ENCODE results near the gene NPC1. TPM values are rescaled to one million over a fixed set of nuclear protein-coding genes. Genes with fewer than 3 reads are reported as not detected.
"Not testable (repeated sequence)": the region's sequence is repeated elsewhere in the genome, so short reads cannot be mapped to it uniquely, and the experiment has no call there.

Gene NPC1
- total and polyA plus RNA-seq, 7 donors: 24.8 to 126 (median 32.1) TPM

DNA sequence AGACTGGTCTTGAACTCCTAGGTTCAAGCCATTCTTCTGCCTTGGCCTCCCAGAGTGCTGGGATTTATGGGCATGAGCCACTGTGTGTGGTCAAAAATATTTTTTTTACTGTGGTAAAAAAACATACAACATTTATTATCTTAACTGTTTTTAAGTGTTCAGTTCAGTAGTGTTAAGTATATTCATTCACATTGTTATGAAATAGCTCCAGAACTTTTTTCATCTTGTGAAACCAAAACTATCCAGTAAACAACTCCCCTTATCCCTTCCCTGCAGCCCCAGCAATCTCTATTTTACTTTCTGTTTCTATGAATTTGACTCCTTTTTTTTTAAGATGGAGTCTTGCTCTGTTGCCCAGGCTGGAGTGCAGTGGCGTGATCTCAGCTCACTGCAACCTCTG, 73.7 kb downstream of the NPC1 start:
- no peaks in the 10 kb centered on the region for H3K27me3 ChIP-seq (ENCODE audit: insufficient read depth in 3 of 3, low read length in 2 of 3)
- 89 to 100% (median 98%) methylated on average over 1 of the region's 1 CpG for WGBS, 3 donors
- no peaks in the 10 kb centered on the region for H3K9me3 ChIP-seq
- no peak overlapping the region for H3K27ac ChIP-seq
- H3K36me3 ChIP-seq (ENCODE audit: insufficient read depth in 1 of 2, low read depth in 1 of 2): peaks cover 10 to 72% of the 10 kb centered on the region in 2 donors
- H3K4me3 ChIP-seq: no peak overlapping the region
- ATAC-seq: no peak
- TF ChIP-seq, protein P1, sequence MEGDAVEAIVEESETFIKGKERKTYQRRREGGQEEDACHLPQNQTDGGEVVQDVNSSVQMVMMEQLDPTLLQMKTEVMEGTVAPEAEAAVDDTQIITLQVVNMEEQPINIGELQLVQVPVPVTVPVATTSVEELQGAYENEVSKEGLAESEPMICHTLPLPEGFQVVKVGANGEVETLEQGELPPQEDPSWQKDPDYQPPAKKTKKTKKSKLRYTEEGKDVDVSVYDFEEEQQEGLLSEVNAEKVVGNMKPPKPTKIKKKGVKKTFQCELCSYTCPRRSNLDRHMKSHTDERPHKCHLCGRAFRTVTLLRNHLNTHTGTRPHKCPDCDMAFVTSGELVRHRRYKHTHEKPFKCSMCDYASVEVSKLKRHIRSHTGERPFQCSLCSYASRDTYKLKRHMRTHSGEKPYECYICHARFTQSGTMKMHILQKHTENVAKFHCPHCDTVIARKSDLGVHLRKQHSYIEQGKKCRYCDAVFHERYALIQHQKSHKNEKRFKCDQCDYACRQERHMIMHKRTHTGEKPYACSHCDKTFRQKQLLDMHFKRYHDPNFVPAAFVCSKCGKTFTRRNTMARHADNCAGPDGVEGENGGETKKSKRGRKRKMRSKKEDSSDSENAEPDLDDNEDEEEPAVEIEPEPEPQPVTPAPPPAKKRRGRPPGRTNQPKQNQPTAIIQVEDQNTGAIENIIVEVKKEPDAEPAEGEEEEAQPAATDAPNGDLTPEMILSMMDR (IDR thresholded peaks at IDR 0.05): no peak
- intact Hi-C loops (cut with DNase I): loop anchor here in 1 of 2 donors (10.0 kb wide), 2 partner anchors 192 to 302 kb away; no protein-coding TSS in a partner anchor
- DNase-seq: no peak
- H3K4me1 ChIP-seq: no peaks in the 10 kb centered on the region

DNA sequence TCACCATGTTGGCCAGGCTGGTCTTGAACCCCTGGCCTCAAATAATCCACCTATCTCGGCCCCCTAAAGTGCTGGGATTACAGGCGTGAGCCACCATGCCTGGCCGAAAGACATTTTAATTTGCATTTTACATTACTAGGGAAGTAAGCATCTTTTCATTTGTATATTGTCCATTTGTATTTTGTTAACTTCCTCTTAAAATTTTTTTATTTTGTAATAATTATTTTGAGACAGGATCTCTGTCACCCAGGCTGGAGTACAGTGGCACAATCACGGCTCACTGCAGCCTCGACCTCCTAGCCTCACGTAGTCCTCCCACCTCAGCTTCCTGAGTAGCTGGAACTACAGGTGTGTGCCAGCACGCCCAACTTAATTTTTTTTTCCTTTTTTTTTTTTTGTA, 74.1 kb downstream of the NPC1 start:
- peaks cover 10 to 72% of the 10 kb centered on the region in 2 donors for H3K36me3 ChIP-seq (ENCODE audit: insufficient read depth in 1 of 2, low read depth in 1 of 2)
- ATAC-seq: not testable (repeated sequence)

DNA sequence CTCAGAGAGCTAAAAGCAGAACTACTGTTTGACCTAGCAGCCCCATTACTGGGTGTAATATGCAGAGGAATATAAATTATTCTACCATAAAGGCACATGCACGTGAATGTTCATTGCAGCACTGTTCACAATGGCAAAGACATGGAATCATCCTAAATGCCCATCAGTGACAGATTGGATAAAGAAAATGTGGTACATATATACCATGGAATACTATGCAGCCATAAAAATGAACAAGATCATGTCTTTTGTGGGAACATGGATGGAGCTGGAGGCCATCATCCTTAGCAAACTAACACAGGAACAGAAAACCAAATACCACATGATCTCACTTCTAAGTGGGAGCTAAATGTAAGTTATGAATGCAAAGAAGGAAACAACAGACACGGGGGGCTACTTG, 75.4 kb downstream of the NPC1 start:
- not testable (repeated sequence) for H3K4me3 ChIP-seq; H3K27me3 ChIP-seq (ENCODE audit: insufficient read depth in 3 of 3, low read length in 2 of 3); H3K27ac ChIP-seq; DNase-seq; H3K9me3 ChIP-seq; ATAC-seq; H3K4me1 ChIP-seq
- H3K36me3 ChIP-seq (ENCODE audit: insufficient read depth in 1 of 2, low read depth in 1 of 2): peaks cover 10 to 72% of the 10 kb centered on the region in 2 donors
- intact Hi-C loops (cut with DNase I): loop anchor here in 1 of 2 donors (10.0 kb wide), 2 partner anchors 194 to 304 kb away; no protein-coding TSS in a partner anchor
- 94 to 100% (median 100%) methylated on average over 2 of the region's 2 CpGs for WGBS, 3 donors

More for the DNA sequence above, 74.1 kb downstream of the NPC1 start:
- not testable (repeated sequence) for H3K9me3 ChIP-seq; H3K4me1 ChIP-seq; H3K27ac ChIP-seq; DNase-seq; H3K4me3 ChIP-seq; H3K27me3 ChIP-seq (ENCODE audit: insufficient read depth in 3 of 3, low read length in 2 of 3)
- WGBS, 3 donors: 90 to 93% (median 91%) methylated on average over 7 of the region's 7 CpGs
- intact Hi-C loops (cut with DNase I): loop anchor here in 1 of 2 donors (10.0 kb wide), 2 partner anchors 193 to 303 kb away; no protein-coding TSS in a partner anchor

DNA sequence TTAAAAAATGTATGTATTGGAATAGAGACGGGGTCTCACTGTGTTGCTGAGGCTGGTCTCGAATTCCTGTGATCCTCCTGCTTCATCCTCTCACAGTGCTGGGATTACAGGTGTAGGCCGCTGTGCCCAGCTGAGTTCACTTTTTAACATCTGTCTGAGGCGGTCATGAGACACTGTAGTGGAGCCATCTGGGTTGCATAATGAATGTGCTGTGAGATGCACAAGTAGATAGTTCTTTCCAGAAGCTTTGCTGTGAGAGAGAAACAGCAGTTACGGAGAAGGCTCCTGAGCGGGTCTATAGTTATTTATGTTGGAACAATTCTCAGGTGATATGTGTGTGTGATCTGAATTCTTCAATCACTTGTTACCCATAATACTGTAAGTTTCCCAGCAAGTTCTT, 79.9 kb downstream of the NPC1 start:
- intact Hi-C loops (cut with DNase I): no loop called here
- ATAC-seq (no peak), DNase-seq (no peak)
- Histone ChIP-seq H3K4me3 (no peak overlapping the region), H3K27me3 (ENCODE audit: insufficient read depth in 3 of 3, low read length in 2 of 3) (no peaks in the 10 kb centered on the region), H3K9me3 (no peaks in the 10 kb centered on the region), H3K27ac (no peak overlapping the region), H3K4me1 (peaks cover 10% of the 10 kb centered on the region), H3K36me3 (ENCODE audit: insufficient read depth in 1 of 2, low read depth in 1 of 2) (peaks cover 2 to 53% of the 10 kb centered on the region in 2 donors)
- TF ChIP-seq, protein P1 (IDR thresholded peaks at IDR 0.05): no peak
- WGBS, 3 donors: 75 to 97% (median 84%) methylated on average over 6 of the region's 6 CpGs

DNA sequence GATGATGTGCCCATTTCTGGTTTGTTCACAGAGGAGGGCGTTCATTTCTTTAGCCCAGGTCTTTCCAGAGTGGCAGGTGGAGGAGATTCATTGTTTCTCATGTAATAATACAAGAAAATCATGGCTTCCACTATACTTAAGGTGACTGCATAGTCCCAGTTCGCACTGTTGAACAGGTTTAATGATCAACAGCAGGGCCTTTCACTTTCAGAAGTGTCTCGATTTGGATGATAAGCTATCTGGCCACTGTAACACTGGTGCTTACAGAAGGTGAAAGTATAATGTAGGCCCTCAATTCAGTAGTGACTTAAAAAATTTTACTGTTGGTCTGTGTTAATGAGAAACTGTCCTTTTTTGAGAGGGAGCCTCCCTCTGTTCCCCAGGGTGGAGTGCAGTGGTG, 81.6 kb downstream of the NPC1 start:
- WGBS, 3 donors: 87 to 91% (median 89%) methylated on average over 3 of the region's 3 CpGs

More for the DNA sequence above, 81.6 kb downstream of the NPC1 start:
- Histone ChIP-seq H3K36me3 (ENCODE audit: insufficient read depth in 1 of 2, low read depth in 1 of 2) (peaks cover 0 to 39% of the 10 kb centered on the region in 2 donors), H3K27me3 (ENCODE audit: insufficient read depth in 3 of 3, low read length in 2 of 3) (no peaks in the 10 kb centered on the region), H3K9me3 (no peaks in the 10 kb centered on the region), H3K4me3 (peak overlapping the region; percentile 96), H3K27ac (no peak overlapping the region), H3K4me1 (peaks cover 10% of the 10 kb centered on the region)
- ATAC-seq (no peak), DNase-seq (no peak)
- TF ChIP-seq, protein P1 (IDR thresholded peaks at IDR 0.05): no peak
- intact Hi-C loops (cut with DNase I): loop anchor here (5.0 kb wide), 1 partner anchor 52 kb away; the partner anchor contains the start of gene RIOK3 (in 2 of the 2)
